ENCODE results near the gene ANP32B.

DNA sequence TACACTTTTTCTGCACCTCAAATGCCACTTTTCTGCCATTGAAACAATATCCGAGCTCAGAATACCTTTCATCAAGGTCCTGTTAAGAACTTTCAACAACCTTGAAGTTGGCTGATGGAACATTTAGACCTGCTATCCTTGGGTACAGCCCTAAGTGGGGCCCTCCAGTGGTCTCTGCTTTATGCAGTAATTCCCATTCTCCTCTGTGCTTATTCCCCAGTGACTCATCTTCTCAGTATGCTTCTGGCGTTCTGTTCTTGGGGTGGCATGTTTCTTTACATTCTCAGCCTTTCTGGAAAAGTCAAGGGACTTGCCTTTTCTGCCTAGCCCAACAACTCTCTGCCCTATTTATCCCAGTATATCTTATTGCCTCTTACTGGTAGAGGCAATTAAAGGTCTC lies 7.1 kb downstream of the ANP32B start:
- TF ChIP-seq, protein P1, sequence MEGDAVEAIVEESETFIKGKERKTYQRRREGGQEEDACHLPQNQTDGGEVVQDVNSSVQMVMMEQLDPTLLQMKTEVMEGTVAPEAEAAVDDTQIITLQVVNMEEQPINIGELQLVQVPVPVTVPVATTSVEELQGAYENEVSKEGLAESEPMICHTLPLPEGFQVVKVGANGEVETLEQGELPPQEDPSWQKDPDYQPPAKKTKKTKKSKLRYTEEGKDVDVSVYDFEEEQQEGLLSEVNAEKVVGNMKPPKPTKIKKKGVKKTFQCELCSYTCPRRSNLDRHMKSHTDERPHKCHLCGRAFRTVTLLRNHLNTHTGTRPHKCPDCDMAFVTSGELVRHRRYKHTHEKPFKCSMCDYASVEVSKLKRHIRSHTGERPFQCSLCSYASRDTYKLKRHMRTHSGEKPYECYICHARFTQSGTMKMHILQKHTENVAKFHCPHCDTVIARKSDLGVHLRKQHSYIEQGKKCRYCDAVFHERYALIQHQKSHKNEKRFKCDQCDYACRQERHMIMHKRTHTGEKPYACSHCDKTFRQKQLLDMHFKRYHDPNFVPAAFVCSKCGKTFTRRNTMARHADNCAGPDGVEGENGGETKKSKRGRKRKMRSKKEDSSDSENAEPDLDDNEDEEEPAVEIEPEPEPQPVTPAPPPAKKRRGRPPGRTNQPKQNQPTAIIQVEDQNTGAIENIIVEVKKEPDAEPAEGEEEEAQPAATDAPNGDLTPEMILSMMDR (IDR thresholded peaks at IDR 0.05): no peak
- no peak for TF ChIP-seq POLR2A (IDR thresholded peaks at IDR 0.05)
